ENCODE data around the gene PELI1. TPM values are rescaled to one million over a fixed set of nuclear protein-coding genes. Genes with fewer than 3 reads are reported as not detected.

The PELI1 gene
- polyA plus RNA-seq, result 1.9 and 3.7 TPM in 2 replicates

GRCh38 chr2:64144057-64145013, at the start of gene PELI1:
TSS of gene PELI1 (minus strand) at chr2:64144420. CDS start at chr2:64108310, 36,110 bp downstream.

Other genes with a start within 250 kb of the PELI1 start
- gene VPS54, start 125.0 kb downstream of the PELI1 start, polyA plus RNA-seq, result 4.5 and 4.7 TPM in 2 replicates

Data from Purkinje cell (primary cell).